K562 (cell line): ENCODE data around the gene GIGYF1. TPM values are rescaled to one million over a fixed set of nuclear protein-coding genes. Genes with fewer than 3 reads are reported as not detected.

Experiments
- ATAC-seq: fragments of 200-7000 bp; cut with Tn5 transposase; 3 replicates; pipeline ENCODE4 v1.9.1; 2020; ENCODE audit warnings: moderate library complexity
- BruUV-seq: library from RNA; stranded (reverse); fragments of 400-500 nt; replicated peaks from 2 replicates; lab custom pipeline; 2021; lab: Mats Ljungman, UMichigan
- CTCF ChIA-PET: fragments of 300-600 bp; formaldehyde crosslinking; extraction: SDS; loops from one replicate; lab custom pipeline; 2021; ENCODE audit warnings: low intra/inter-chr PET ratio; lab: Yijun Ruan, JAX
- POLR2A ChIA-PET: fragments of 300-600, 350-650 bp; sonication (Branson Sonifier 250); formaldehyde crosslinking; extraction: SDS; loops from one replicate; lab custom pipeline; 2021; ENCODE audit warnings: antibody characterized with exemption, inconsistent platforms; lab: Yijun Ruan, JAX
- DNase-seq, 4 experiments: peaks; one replicate each; pipeline versions ENCODE4 v3.0.0 to v3.0.0-alpha.2; 2011 to 2018; ENCODE audit warnings: low spot score in 3 of 4, mixed read lengths in 3 of 4; ENCODE audit errors: extremely low read depth in 1 of 4
- FAIRE-seq: peaks from 2 replicates; lab custom pipeline; 2011; peaks lifted over from hg19 to GRCh38; lab: Jason Lieb, UNC
- H2AFZ ChIP-seq: 2 replicates; pipeline ENCODE4 v1.6.0; 2011; ENCODE audit warnings: low read depth, low read length, control low read depth, inconsistent platforms
- H3K27ac ChIP-seq: fragments of 200-600 bp; 3 replicates; pipeline ENCODE4 v1.8.0; 2011; ENCODE audit warnings: low read depth, mild to moderate bottlenecking, control low read depth, inconsistent platforms, low read length, moderate library complexity, mixed read lengths; ENCODE audit errors: extremely low read depth
- H3K27me3 ChIP-seq, 2 experiments: fragments of 300-600 bp in 1 of 2; 2 replicates in 1 of 2; 3 replicates in 1 of 2; pipeline versions ENCODE4 v1.6.0 to v1.8.0; 2011; ENCODE audit warnings: inconsistent platforms in 2 of 2, low read length in 2 of 2, mild to moderate bottlenecking in 1 of 2, mixed read lengths in 1 of 2, moderate library complexity in 1 of 2; ENCODE audit not compliant: control insufficient read depth in 2 of 2, insufficient read depth in 2 of 2
- H3K36me3 ChIP-seq: fragments of 300-600 bp; 3 replicates; pipeline ENCODE4 v1.8.0; 2011; ENCODE audit warnings: mild to moderate bottlenecking, low read length, inconsistent platforms; ENCODE audit not compliant: control insufficient read depth, insufficient read depth
- H3K4me1 ChIP-seq, 2 experiments: fragments of 200-600 bp in 1 of 2; replicated peaks in 1 of 2; 2 replicates in 1 of 2; 3 replicates in 1 of 2; pipeline versions ENCODE4 v1.5.1 to v1.8.0; 2011; ENCODE audit warnings: inconsistent platforms in 2 of 2, low read length in 2 of 2, mild to moderate bottlenecking in 1 of 2, mixed read lengths in 1 of 2, moderate library complexity in 1 of 2; ENCODE audit not compliant: control insufficient read depth in 2 of 2, insufficient read depth in 2 of 2
- H3K4me2 ChIP-seq: 2 replicates; pipeline ENCODE4 v1.6.1; 2011; ENCODE audit warnings: low read length, control low read depth, inconsistent platforms, mixed read lengths; ENCODE audit not compliant: insufficient read depth
- H3K4me3 ChIP-seq: fragments of 200-600 bp; sonication (generic), shearing (Covaris generic); 2 replicates; pipeline ENCODE4 v1.5.1; 2016; ENCODE audit warnings: control low read depth, inconsistent platforms
- H3K79me2 ChIP-seq: fragments of 200-600 bp; 3 replicates; pipeline ENCODE4 v1.8.0; 2011; ENCODE audit warnings: low read length, inconsistent platforms; ENCODE audit not compliant: control insufficient read depth, insufficient read depth
- H3K9ac ChIP-seq, 2 experiments: 2 replicates each; pipeline versions ENCODE4 v1.6.0 to v1.6.1; 2011; ENCODE audit warnings: low read depth in 2 of 2, low read length in 2 of 2, control low read depth in 1 of 2, inconsistent platforms in 1 of 2, mild to moderate bottlenecking in 1 of 2, mixed read lengths in 1 of 2; ENCODE audit not compliant: insufficient read depth in 1 of 2
- H3K9me1 ChIP-seq: one replicate; pipeline ENCODE4 v1.6.0; 2011; ENCODE audit warnings: inconsistent platforms, mild to moderate bottlenecking, low read length, moderate library complexity; ENCODE audit not compliant: control insufficient read depth, insufficient read depth
- H3K9me3 ChIP-seq: replicated peaks from 2 replicates; pipeline ENCODE4 v1.5.1; 2011; ENCODE audit warnings: low read depth, low read length, inconsistent platforms; ENCODE audit not compliant: control insufficient read depth, insufficient read depth
- H4K20me1 ChIP-seq: replicated peaks from 2 replicates; pipeline ENCODE4 v1.6.1; 2011; ENCODE audit warnings: low read length, inconsistent platforms, mixed read lengths; ENCODE audit not compliant: control insufficient read depth, insufficient read depth
- EWSR1 ChIP-seq: fragments of 450-650 bp; IDR thresholded peaks from 2 replicates; pipeline ENCODE4 v1.6.1; 2018; ENCODE audit warnings: borderline replicate concordance, mild to moderate bottlenecking, low read depth, moderate library complexity; ENCODE audit not compliant: partially characterized antibody
- PCBP1 ChIP-seq: fragments of 200-400 bp; formaldehyde crosslinking; IDR thresholded peaks from 2 replicates; pipeline ENCODE4 v1.6.1; 2018; ENCODE audit warnings: mild to moderate bottlenecking, low read depth, low read length; ENCODE audit not compliant: poor library complexity, severe bottlenecking
- PURB ChIP-seq: sonication (generic); formaldehyde crosslinking; IDR thresholded peaks from 2 replicates; pipeline ENCODE4 v1.9.0; 2021; ENCODE audit warnings: low read depth, mild to moderate bottlenecking, missing genetic modification reagents
- SRSF7 ChIP-seq: fragments of 200-400 bp; formaldehyde crosslinking; optimal IDR thresholded peaks from 2 replicates; pipeline ENCODE3; 2017; ENCODE audit warnings: mild to moderate bottlenecking, low read depth, low read length
- WGBS: fragments of 100-300 bp; shearing (Covaris generic); methylation state at CpG from one replicate; pipeline ENCODE4 v1.1.6; 2016; ENCODE audit warnings: low coverage, mixed read lengths; ENCODE audit not compliant: insufficient coverage; ENCODE audit errors: missing lambda C conversion rate; 5-methylcytosine and 5-hydroxymethylcytosine counted together
- in situ Hi-C: fragments of 300-500 bp; cut with MboI; formaldehyde crosslinking; loops from 4 replicates; pipeline ENCODE4 v1.15.0; 2018; ENCODE audit warnings: inconsistent platforms, mixed read lengths
- intact Hi-C: fragments of 100-400 bp; cut with micrococcal nuclease; formaldehyde crosslinking; loops from 2 replicates; pipeline ENCODE4 v1.14.2; 2022
- polyA plus RNA-seq, 8 experiments: library from polyadenylated mRNA; depleted of rRNA in 4 of 8; stranded (reverse) in 5 of 8; unstranded in 3 of 8; fragments of >200 nt; fragmentation: Nextera tagmentation in 2 of 8; fragmentation: Illumina TruSeq in 1 of 8; extraction: Ambion mirVana in 2 of 8; extraction: Trizol in 1 of 8; gene quantifications; 2 replicates each; pipeline versions ENCODE4 v1.2.1 to v1.2.3, GENCODE V29; 2011 to 2014; ENCODE audit warnings: inconsistent platforms in 1 of 8, missing spikeins in 1 of 8
- total RNA-seq, 7 experiments: library from RNA; depleted of rRNA in 6 of 7; stranded (reverse); fragments of >200 nt in 6 of 7; fragmentation: Illumina TruSeq in 2 of 7; extraction: Trizol in 2 of 7; gene quantifications; 2 replicates each; pipeline versions ENCODE4 v1.2.1 to v1.2.3, GENCODE V29; 2011 to 2021; ENCODE audit warnings: low replicate concordance in 1 of 7
- TF ChIP-seq, protein P1 (sequence below), 2 experiments: IDR thresholded peaks; 2 replicates each; pipeline ENCODE4 v1.6.1; 2011; ENCODE audit warnings: borderline replicate concordance in 1 of 2, control low read depth in 1 of 2, low read depth in 1 of 2, low read length in 1 of 2, mild to moderate bottlenecking in 1 of 2, mixed read lengths in 1 of 2, moderate library complexity in 1 of 2; ENCODE audit not compliant: insufficient read depth in 1 of 2, insufficient read length in 1 of 2, poor library complexity in 1 of 2, severe bottlenecking in 1 of 2; ENCODE audit errors: extremely low read depth in 1 of 2
- TF ChIP-seq, protein P2 (sequence below), 2 experiments: fragments of 450-650 bp; conservative IDR thresholded peaks; 2 replicates each; pipeline ENCODE4 v1.6.1; 2017; ENCODE audit warnings: mild to moderate bottlenecking in 2 of 2, moderate library complexity in 2 of 2

GIGYF1 gene
- total and polyA plus RNA-seq, 9 of the 15 experiments (the other 6 are each of a cell fraction or from before 2014, with no cell fraction given) = 0.56 to 76.2 (median 16.8) TPM

DNA sequence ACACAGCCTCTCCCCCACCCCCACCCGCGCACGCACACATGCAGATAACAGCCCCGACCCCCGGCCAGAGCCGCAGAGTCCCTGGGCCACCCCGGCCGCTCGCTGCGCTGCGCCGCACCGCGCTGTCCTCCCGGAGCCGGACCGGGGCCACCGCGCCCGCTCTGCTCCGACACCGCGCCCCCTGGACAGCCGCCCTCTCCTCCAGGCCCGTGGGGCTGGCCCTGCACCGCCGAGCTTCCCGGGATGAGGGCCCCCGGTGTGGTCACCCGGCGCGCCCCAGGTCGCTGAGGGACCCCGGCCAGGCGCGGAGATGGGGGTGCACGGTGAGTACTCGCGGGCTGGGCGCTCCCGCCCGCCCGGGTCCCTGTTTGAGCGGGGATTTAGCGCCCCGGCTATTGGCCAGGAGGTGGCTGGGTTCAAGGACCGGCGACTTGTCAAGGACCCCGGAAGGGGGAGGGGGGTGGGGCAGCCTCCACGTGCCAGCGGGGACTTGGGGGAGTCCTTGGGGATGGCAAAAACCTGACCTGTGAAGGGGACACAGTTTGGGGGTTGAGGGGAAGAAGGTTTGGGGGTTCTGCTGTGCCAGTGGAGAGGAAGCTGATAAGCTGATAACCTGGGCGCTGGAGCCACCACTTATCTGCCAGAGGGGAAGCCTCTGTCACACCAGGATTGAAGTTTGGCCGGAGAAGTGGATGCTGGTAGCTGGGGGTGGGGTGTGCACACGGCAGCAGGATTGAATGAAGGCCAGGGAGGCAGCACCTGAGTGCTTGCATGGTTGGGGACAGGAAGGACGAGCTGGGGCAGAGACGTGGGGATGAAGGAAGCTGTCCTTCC lies 26.8 kb upstream of the GIGYF1 start:
- intact Hi-C loops (loop anchor here (10.0 kb wide), 1 partner anchor 316 kb away; no protein-coding TSS in a partner anchor), in situ Hi-C loops (no loop called here)
- BruUV-seq = no TSS peak
- Histone ChIP-seq H3K4me2 (no peak overlapping the region; the same call in 1 of the 2 replicates), H3K79me2 (no peaks in the 10 kb centered on the region), H3K27me3 (peaks cover 5 to 16% of the 10 kb centered on the region in 2 experiments; a peak in 3 of 5 replicates), H3K4me1 (peaks cover 6 to 30% of the 10 kb centered on the region in 2 experiments; a peak in 3 of 5 replicates), H3K9me1 (no peaks in the 10 kb centered on the region), H2AFZ (no peak overlapping the region), H3K9ac (peak overlapping the region in 1 of 2 experiments; percentile 79; a peak in 2 of 4 replicates), H3K27ac (no peak overlapping the region), H3K9me3 (peaks cover 4% of the 10 kb centered on the region; the same call in 1 of the 2 replicates), H3K4me3 (no peak overlapping the region), H4K20me1 (no peaks in the 10 kb centered on the region), H3K36me3 (no peaks in the 10 kb centered on the region)
- CTCF ChIA-PET = no interaction called here
- FAIRE-seq (no peak), DNase-seq (peak in 2 of 4 experiments; percentile 34 to 36), ATAC-seq (peak; percentile 15; the same call in 1 of the 3 replicates)
- TF ChIP-seq EWSR1 = no peak
- TF ChIP-seq, protein P1, sequence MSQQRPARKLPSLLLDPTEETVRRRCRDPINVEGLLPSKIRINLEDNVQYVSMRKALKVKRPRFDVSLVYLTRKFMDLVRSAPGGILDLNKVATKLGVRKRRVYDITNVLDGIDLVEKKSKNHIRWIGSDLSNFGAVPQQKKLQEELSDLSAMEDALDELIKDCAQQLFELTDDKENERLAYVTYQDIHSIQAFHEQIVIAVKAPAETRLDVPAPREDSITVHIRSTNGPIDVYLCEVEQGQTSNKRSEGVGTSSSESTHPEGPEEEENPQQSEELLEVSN (IDR thresholded peaks at IDR 0.05; ENCODE audit: borderline replicate concordance in 1 of 2, extremely low read depth in 1 of 2, insufficient read depth in 1 of 2, insufficient read length in 1 of 2, low read depth in 1 of 2, low read length in 1 of 2, poor library complexity in 1 of 2, severe bottlenecking in 1 of 2) = peak in 1 of 2 experiments; percentile 9
- peak; percentile 27 for TF ChIP-seq SRSF7
- TF ChIP-seq PURB (CRISPR knock-in tag) = no peak
- peak; percentile 52 for TF ChIP-seq PCBP1
- TF ChIP-seq, protein P2, sequence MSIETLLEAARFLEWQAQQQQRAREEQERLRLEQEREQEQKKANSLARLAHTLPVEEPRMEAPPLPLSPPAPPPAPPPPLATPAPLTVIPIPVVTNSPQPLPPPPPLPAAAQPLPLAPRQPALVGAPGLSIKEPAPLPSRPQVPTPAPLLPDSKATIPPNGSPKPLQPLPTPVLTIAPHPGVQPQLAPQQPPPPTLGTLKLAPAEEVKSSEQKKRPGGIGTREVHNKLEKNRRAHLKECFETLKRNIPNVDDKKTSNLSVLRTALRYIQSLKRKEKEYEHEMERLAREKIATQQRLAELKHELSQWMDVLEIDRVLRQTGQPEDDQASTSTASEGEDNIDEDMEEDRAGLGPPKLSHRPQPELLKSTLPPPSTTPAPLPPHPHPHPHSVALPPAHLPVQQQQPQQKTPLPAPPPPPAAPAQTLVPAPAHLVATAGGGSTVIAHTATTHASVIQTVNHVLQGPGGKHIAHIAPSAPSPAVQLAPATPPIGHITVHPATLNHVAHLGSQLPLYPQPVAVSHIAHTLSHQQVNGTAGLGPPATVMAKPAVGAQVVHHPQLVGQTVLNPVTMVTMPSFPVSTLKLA (conservative IDR thresholded peaks at IDR 0.05) = peak in 1 of 2 experiments; percentile 42; a peak in 2 of 4 replicates
- POLR2A ChIA-PET = interaction anchor here (0.5 to 2.8 kb wide), 6 partner anchors 9 to 118 kb away, joined by 3 to 8 read pairs (median 4); partner anchors contain the start of genes PCOLCE and POP7
- 36% methylated on average over 35 of the region's 56 CpGs for WGBS
